H1 (cell line): Measurements from ENCODE around the gene MIPOL1. TPM values are rescaled to one million over a fixed set of nuclear protein-coding genes. Genes with fewer than 3 reads are reported as not detected.

Experiments used
- CTCF ChIA-PET: fragments of 300-600 bp; sonication (Branson Sonifier 250); formaldehyde crosslinking; loops from one replicate; lab custom pipeline; 2021; ENCODE audit not compliant: partially characterized antibody; lab: Charles Lee
- POLR2A ChIA-PET: fragments of 300-600 bp; sonication (Branson Sonifier 250); formaldehyde crosslinking; loops from one replicate; lab custom pipeline; 2021; ENCODE audit warnings: inconsistent platforms; ENCODE audit not compliant: partially characterized antibody; lab: Charles Lee
- DNase-seq, 2 experiments: peaks; one replicate each; pipeline versions ENCODE4 v3.0.0 to v3.0.0-alpha.2; 2010 to 2022; ENCODE audit warnings: low spot score in 2 of 2, low read depth in 1 of 2, mixed read lengths in 1 of 2
- FAIRE-seq: peaks from 2 replicates; lab custom pipeline; 2011; peaks lifted over from hg19 to GRCh38; lab: Jason Lieb, UNC
- H2AFZ ChIP-seq: 2 replicates; pipeline ENCODE4 v1.8.1; 2012; ENCODE audit warnings: low read length, inconsistent platforms
- H2AK5ac ChIP-seq: 2 replicates; pipeline ENCODE4 v1.6.1; 2013; ENCODE audit warnings: low read depth, low read length
- H2BK120ac ChIP-seq: replicated peaks from 2 replicates; pipeline ENCODE3; 2013; ENCODE audit warnings: low read depth, low read length, inconsistent platforms
- H2BK12ac ChIP-seq: 2 replicates; pipeline ENCODE4 v1.6.1; 2013; ENCODE audit warnings: low read depth, low read length
- H2BK15ac ChIP-seq: 2 replicates; pipeline ENCODE4 v1.6.1; 2013; ENCODE audit warnings: low read length
- H2BK20ac ChIP-seq: 2 replicates; pipeline ENCODE4 v1.6.1; 2013; ENCODE audit warnings: low read length
- H2BK5ac ChIP-seq: 2 replicates; pipeline ENCODE4 v1.6.1; 2013; ENCODE audit warnings: low read depth, low read length
- H3K14ac ChIP-seq: 2 replicates; pipeline ENCODE4 v1.6.1; 2013; ENCODE audit warnings: inconsistent platforms; ENCODE audit not compliant: insufficient read length
- H3K18ac ChIP-seq: 2 replicates; pipeline ENCODE4 v1.6.1; 2013; ENCODE audit warnings: low read length; ENCODE audit errors: extremely low read depth
- H3K23ac ChIP-seq: 2 replicates; pipeline ENCODE4 v1.6.1; 2013; ENCODE audit warnings: inconsistent platforms; ENCODE audit not compliant: insufficient read length
- H3K23me2 ChIP-seq: 2 replicates; pipeline ENCODE4 v1.6.1; 2013; ENCODE audit warnings: low read depth, low read length
- H3K27ac ChIP-seq: 2 replicates; pipeline ENCODE4 v1.6.1; 2011; ENCODE audit warnings: low read depth, low read length, inconsistent platforms
- H3K27me3 ChIP-seq, 4 experiments: replicated peaks in 1 of 4; 1 replicate in 1 of 4; 2 replicates in 3 of 4; pipeline versions ENCODE4 v1.6.1 to v1.8.1; 2011 to 2013; ENCODE audit warnings: low read length in 3 of 4, mild to moderate bottlenecking in 3 of 4, inconsistent platforms in 2 of 4, mixed read lengths in 2 of 4, moderate library complexity in 1 of 4; ENCODE audit not compliant: control insufficient read depth in 3 of 4, insufficient read depth in 3 of 4; ENCODE audit errors: extremely low read depth in 1 of 4
- H3K36me3 ChIP-seq, 4 experiments: 2 replicates each; pipeline versions ENCODE4 v1.6.1 to v1.8.1; 2011 to 2013; ENCODE audit warnings: mild to moderate bottlenecking in 4 of 4, low read length in 3 of 4, moderate library complexity in 2 of 4, control low read depth in 1 of 4, inconsistent platforms in 1 of 4; ENCODE audit not compliant: insufficient read depth in 4 of 4, control insufficient read depth in 2 of 4
- H3K4ac ChIP-seq: replicated peaks from 2 replicates; pipeline ENCODE3; 2013; ENCODE audit warnings: low read length, low read depth, mixed read lengths, inconsistent platforms; ENCODE audit not compliant: insufficient read length
- H3K4me1 ChIP-seq, 4 experiments: replicated peaks in 1 of 4; 1 replicate in 1 of 4; 2 replicates in 3 of 4; pipeline versions ENCODE4 v1.6.1 to v1.8.1; 2011 to 2013; ENCODE audit warnings: low read length in 3 of 4, inconsistent platforms in 2 of 4, mixed read lengths in 1 of 4; ENCODE audit not compliant: insufficient read depth in 4 of 4, control insufficient read depth in 3 of 4
- H3K4me2 ChIP-seq, 2 experiments: 2 replicates each; pipeline versions ENCODE4 v1.6.1 to v1.8.1; 2011 to 2013; ENCODE audit warnings: low read depth in 2 of 2, low read length in 2 of 2, control low read depth in 1 of 2, inconsistent platforms in 1 of 2, mild to moderate bottlenecking in 1 of 2; ENCODE audit not compliant: insufficient read depth in 1 of 2
- H3K4me3 ChIP-seq, 4 experiments: fragments of 200-600, 300-600 bp in 1 of 4; sonication (generic), shearing (Covaris generic), sonication (Bioruptor Twin) in 1 of 4; 2 replicates each; pipeline versions ENCODE4 v1.5.1 to v1.8.1; 2011 to 2016; ENCODE audit warnings: low read length in 4 of 4, low read depth in 3 of 4, control low read depth in 2 of 4, inconsistent platforms in 2 of 4, mild to moderate bottlenecking in 2 of 4, mixed read lengths in 1 of 4, moderate library complexity in 1 of 4; ENCODE audit not compliant: insufficient read depth in 2 of 4; ENCODE audit errors: extremely low read depth in 1 of 4
- H3K56ac ChIP-seq: replicated peaks from 2 replicates; pipeline ENCODE3; 2013; ENCODE audit warnings: low read depth, mild to moderate bottlenecking, mixed read lengths, low read length, inconsistent platforms; ENCODE audit not compliant: insufficient read length
- H3K79me1 ChIP-seq: 2 replicates; pipeline ENCODE4 v1.6.1; 2013; ENCODE audit warnings: low read depth, low read length, control low read depth
- H3K79me2 ChIP-seq, 2 experiments: 2 replicates each; pipeline versions ENCODE4 v1.6.1 to v1.8.1; 2012 to 2013; ENCODE audit warnings: low read length in 2 of 2, mild to moderate bottlenecking in 2 of 2, inconsistent platforms in 1 of 2; ENCODE audit not compliant: insufficient read depth in 2 of 2, control insufficient read depth in 1 of 2
- H3K9ac ChIP-seq, 4 experiments: replicated peaks in 1 of 4; 1 replicate in 1 of 4; 2 replicates in 3 of 4; pipeline versions ENCODE4 v1.6.1 to v1.8.1; 2011 to 2013; ENCODE audit warnings: low read depth in 3 of 4, low read length in 3 of 4, control low read depth in 2 of 4, mild to moderate bottlenecking in 2 of 4, moderate library complexity in 2 of 4, inconsistent platforms in 1 of 4; ENCODE audit errors: extremely low read depth in 1 of 4
- H3K9me3 ChIP-seq, 2 experiments: 2 replicates each; pipeline versions ENCODE4 v1.6.1 to v1.8.1; 2012 to 2013; ENCODE audit warnings: mild to moderate bottlenecking in 2 of 2, moderate library complexity in 2 of 2, control low read depth in 1 of 2, inconsistent platforms in 1 of 2, low read depth in 1 of 2, low read length in 1 of 2, mixed read lengths in 1 of 2; ENCODE audit not compliant: insufficient read depth in 2 of 2
- H4K20me1 ChIP-seq, 2 experiments: replicated peaks in 1 of 2; 2 replicates each; pipeline versions ENCODE3 to v1.8.1; 2011 to 2013; ENCODE audit warnings: inconsistent platforms in 2 of 2, low read length in 2 of 2, mild to moderate bottlenecking in 1 of 2; ENCODE audit not compliant: insufficient read depth in 2 of 2, control insufficient read depth in 1 of 2
- H4K5ac ChIP-seq: 2 replicates; pipeline ENCODE4 v1.6.1; 2013; ENCODE audit warnings: low read length, low read depth, mixed read lengths, inconsistent platforms; ENCODE audit not compliant: insufficient read length
- H4K8ac ChIP-seq: 2 replicates; pipeline ENCODE4 v1.8.0; 2013; ENCODE audit warnings: mild to moderate bottlenecking, moderate library complexity, low read length, inconsistent platforms; ENCODE audit not compliant: insufficient read depth; ENCODE audit errors: extremely low read depth
- H4K91ac ChIP-seq: replicated peaks from 2 replicates; pipeline ENCODE3; 2013; ENCODE audit warnings: low read length, mixed read lengths, inconsistent platforms; ENCODE audit not compliant: insufficient read length
- BACH1 ChIP-seq: IDR thresholded peaks from 2 replicates; pipeline ENCODE4 v1.6.1; 2012; ENCODE audit warnings: low read length, improper control_type of control experiment
- BRCA1 ChIP-seq: IDR thresholded peaks from 2 replicates; pipeline ENCODE4 v1.6.1; 2012; ENCODE audit warnings: low read depth, low read length, improper control_type of control experiment
- CBX8 ChIP-seq: fragments of 300-800, 300-1000 bp; sonication (generic); IDR thresholded peaks from 2 replicates; pipeline ENCODE4 v1.7.1; 2016; ENCODE audit warnings: low read depth, low read length, borderline replicate concordance
- CTBP2 ChIP-seq: IDR thresholded peaks from 2 replicates; pipeline ENCODE4 v1.7.0; 2011; ENCODE audit warnings: borderline replicate concordance, mild to moderate bottlenecking, moderate library complexity, mixed read lengths, low read length; ENCODE audit not compliant: insufficient read depth, insufficient read length
- EGR1 ChIP-seq: IDR thresholded peaks from 2 replicates; pipeline ENCODE4 v1.6.1; 2011; ENCODE audit warnings: low read depth, low read length, borderline replicate concordance
- NANOG ChIP-seq: IDR thresholded peaks from 2 replicates; pipeline ENCODE4 v1.6.1; 2011; ENCODE audit warnings: low read length, low read depth, mild to moderate bottlenecking, inconsistent platforms; ENCODE audit not compliant: insufficient read depth, poor library complexity, severe bottlenecking
- POLR2A ChIP-seq, 2 experiments: IDR thresholded peaks; 1 replicate in 1 of 2; 2 replicates in 1 of 2; pipeline ENCODE4 v1.6.1; 2011; ENCODE audit warnings: low read depth in 2 of 2, low read length in 2 of 2, mild to moderate bottlenecking in 2 of 2; ENCODE audit errors: control extremely low read depth in 1 of 2
- RXRA ChIP-seq: IDR thresholded peaks from 2 replicates; pipeline ENCODE4 v1.6.1; 2011; ENCODE audit warnings: low read depth, mild to moderate bottlenecking, low read length, moderate library complexity; ENCODE audit not compliant: insufficient read depth
- SIRT6 ChIP-seq: IDR thresholded peaks from one replicate; pipeline ENCODE4 v1.7.1; 2012; ENCODE audit warnings: low read length, inconsistent platforms
- TCF12 ChIP-seq: IDR thresholded peaks from 2 replicates; pipeline ENCODE4 v1.6.1; 2011; ENCODE audit warnings: low read depth, mild to moderate bottlenecking, low read length
- WGBS, 2 experiments: shearing (Covaris generic) in 1 of 2; methylation state at CpG; one replicate each; pipeline versions ENCODE4 v1.1.6 to v1.1.7; 2013 to 2015; ENCODE audit warnings: low lambda C conversion rate in 2 of 2, mixed read lengths in 2 of 2, inconsistent platforms in 1 of 2, low coverage in 1 of 2, missing lambda C conversion rate in 1 of 2; ENCODE audit not compliant: insufficient replicate concordance in 2 of 2, insufficient coverage in 1 of 2, insufficient read length in 1 of 2; ENCODE audit errors: extremely low coverage in 1 of 2, missing lambda C conversion rate in 1 of 2; 5-methylcytosine and 5-hydroxymethylcytosine counted together
- polyA plus RNA-seq, 7 experiments: library from polyadenylated mRNA; depleted of rRNA in 3 of 7; stranded (reverse) in 5 of 7; unstranded in 2 of 7; fragments of >200 nt in 5 of 7; fragments of 200-250 nt in 2 of 7; gene quantifications; 1 replicate in 5 of 7; 2 replicates in 1 of 7; 4 replicates in 1 of 7; pipeline versions ENCODE4 v1.2.1 to v1.2.3, GENCODE V29; 2011 to 2013; ENCODE audit warnings: missing spikeins in 2 of 7, mixed read lengths in 2 of 7
- total RNA-seq: library from RNA; stranded (reverse); fragmentation: NEBNext Ultra II Directional; extraction: Animal tissue kit (Norgen Biotek cat#: 25700); gene quantifications from 2 replicates; pipeline ENCODE4 v1.2.1, GENCODE V29; 2021

The MIPOL1 gene
- total and polyA plus RNA-seq, 2 of the 8 experiments (the other 6 are each of a cell fraction or from before 2014, with no cell fraction given) = 2.8 to 23.9 TPM

- no peak for TF ChIP-seq RXRA
- TF ChIP-seq TCF12 = no peak
- no peak for TF ChIP-seq CBX8
- TF ChIP-seq BRCA1 = no peak
- no peak for TF ChIP-seq CTBP2
- no peak for TF ChIP-seq NANOG
- no peak for TF ChIP-seq EGR1
- no peak for TF ChIP-seq POLR2A (IDR thresholded peaks at IDR 0.05; ENCODE audit: control extremely low read depth in 1 of 2, low read depth in 2 of 2, low read length in 2 of 2)
- TF ChIP-seq BACH1 = no peak
- no peak for TF ChIP-seq SIRT6
- 93% methylated on average over 9 of the region's 9 CpGs; no CpG with 5 or more reads in 1 of the 2 experiments for WGBS, 2 experiments
- no peak overlapping the region for H2BK5ac ChIP-seq
- no peak overlapping the region for H3K4me2 ChIP-seq
- no peak overlapping the region for H4K8ac ChIP-seq
- no peak overlapping the region for H3K4ac ChIP-seq
- DNase-seq (no peak), FAIRE-seq (no peak)
- POLR2A ChIA-PET = no interaction called here
- H3K27me3 ChIP-seq = no peaks in the 10 kb centered on the region; a peak in 1 of 7 replicates
- no peaks in the 10 kb centered on the region for H3K79me2 ChIP-seq
- no peak overlapping the region for H4K5ac ChIP-seq
- H3K23me2 ChIP-seq = no peaks in the 10 kb centered on the region
- H2BK20ac ChIP-seq = no peak overlapping the region
- H3K79me1 ChIP-seq = no peaks in the 10 kb centered on the region
- H3K56ac ChIP-seq = no peak overlapping the region
- H2AK5ac ChIP-seq = no peak overlapping the region
- H2AFZ ChIP-seq = no peak overlapping the region
- no peaks in the 10 kb centered on the region for H4K20me1 ChIP-seq
- no peak overlapping the region for H4K91ac ChIP-seq
- no peak overlapping the region for H3K18ac ChIP-seq
- H3K27ac ChIP-seq = no peak overlapping the region
- H3K4me1 ChIP-seq = no peaks in the 10 kb centered on the region
- no peaks in the 10 kb centered on the region; a peak in 1 of 8 replicates for H3K36me3 ChIP-seq
- no peak overlapping the region for H2BK12ac ChIP-seq
- CTCF ChIA-PET = no interaction called here
- H3K23ac ChIP-seq = no peak overlapping the region
- no peak overlapping the region for H2BK15ac ChIP-seq
- no peak overlapping the region for H3K9ac ChIP-seq
- H3K4me3 ChIP-seq = no peak overlapping the region
- no peak overlapping the region for H2BK120ac ChIP-seq
- no peak overlapping the region for H3K14ac ChIP-seq
- peaks cover 3 to 4% of the 10 kb centered on the region in 2 experiments; a peak in 1 of 4 replicates for H3K9me3 ChIP-seq
Observed at GRCh38 chr14:37363661-37364060, 165.9 kb downstream of the MIPOL1 start.
